ENCODE measurements around the gene OPN4. TPM values are rescaled to one million over a fixed set of nuclear protein-coding genes. Genes with fewer than 3 reads are reported as not detected.

OPN4 gene
- total RNA-seq, 1 donor from 2014 or later, result not detected

GRCh38 chr10:86689146-86689545, 34.8 kb downstream of the OPN4 start:
- Histone ChIP-seq H3K4me3 (no peak overlapping the region), H3K27me3 (ENCODE audit: low read depth) (no peaks in the 10 kb centered on the region), H3K9me3 (no peaks in the 10 kb centered on the region), H3K4me1 (peaks cover 22% of the 10 kb centered on the region), H3K36me3 (no peaks in the 10 kb centered on the region), H3K27ac (no peak overlapping the region)
- ATAC-seq, result no peak
- DNase-seq, result no peak
- intact Hi-C loops (cut with DNase I), result no loop called here
- TF ChIP-seq, protein P1, sequence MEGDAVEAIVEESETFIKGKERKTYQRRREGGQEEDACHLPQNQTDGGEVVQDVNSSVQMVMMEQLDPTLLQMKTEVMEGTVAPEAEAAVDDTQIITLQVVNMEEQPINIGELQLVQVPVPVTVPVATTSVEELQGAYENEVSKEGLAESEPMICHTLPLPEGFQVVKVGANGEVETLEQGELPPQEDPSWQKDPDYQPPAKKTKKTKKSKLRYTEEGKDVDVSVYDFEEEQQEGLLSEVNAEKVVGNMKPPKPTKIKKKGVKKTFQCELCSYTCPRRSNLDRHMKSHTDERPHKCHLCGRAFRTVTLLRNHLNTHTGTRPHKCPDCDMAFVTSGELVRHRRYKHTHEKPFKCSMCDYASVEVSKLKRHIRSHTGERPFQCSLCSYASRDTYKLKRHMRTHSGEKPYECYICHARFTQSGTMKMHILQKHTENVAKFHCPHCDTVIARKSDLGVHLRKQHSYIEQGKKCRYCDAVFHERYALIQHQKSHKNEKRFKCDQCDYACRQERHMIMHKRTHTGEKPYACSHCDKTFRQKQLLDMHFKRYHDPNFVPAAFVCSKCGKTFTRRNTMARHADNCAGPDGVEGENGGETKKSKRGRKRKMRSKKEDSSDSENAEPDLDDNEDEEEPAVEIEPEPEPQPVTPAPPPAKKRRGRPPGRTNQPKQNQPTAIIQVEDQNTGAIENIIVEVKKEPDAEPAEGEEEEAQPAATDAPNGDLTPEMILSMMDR (IDR thresholded peaks at IDR 0.05), result no peak

DNA sequence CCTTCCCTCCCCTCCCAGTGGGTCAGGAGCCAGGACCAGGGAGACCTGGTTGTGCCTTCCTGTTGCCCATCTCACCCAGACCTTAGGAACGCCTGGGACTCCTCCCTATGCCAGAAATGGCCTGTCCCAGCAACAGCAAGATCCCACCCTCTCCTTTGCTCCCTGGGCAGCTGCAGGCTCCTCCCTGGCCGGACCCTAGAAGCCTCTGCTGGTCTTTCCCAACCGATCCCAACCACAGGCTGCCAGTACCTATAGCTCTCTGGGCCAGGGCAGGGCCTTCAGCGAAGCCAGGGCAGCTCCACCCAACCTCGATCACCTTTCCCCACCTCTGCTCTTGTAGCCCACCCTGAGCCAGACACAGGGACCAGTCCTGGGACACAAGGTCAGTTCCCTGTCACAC, 35.9 kb downstream of the OPN4 start:
- TF ChIP-seq, protein P1 (IDR thresholded peaks at IDR 0.05), result no peak
- Histone ChIP-seq H3K27ac (no peak overlapping the region), H3K27me3 (ENCODE audit: low read depth) (no peaks in the 10 kb centered on the region)

GRCh38 chr10:86690657-86691084, 36.3 kb downstream of the OPN4 start:
- TF ChIP-seq, protein P1 (IDR thresholded peaks at IDR 0.05), result no peak
- H3K9me3 ChIP-seq, result no peaks in the 10 kb centered on the region
- intact Hi-C loops (cut with DNase I), result loop anchor here (5.0 kb wide), 1 partner anchor 207 kb away; no protein-coding TSS in a partner anchor
- H3K4me1 ChIP-seq, result peaks cover 17% of the 10 kb centered on the region
- ATAC-seq (no peak), DNase-seq (no peak)
- no peaks in the 10 kb centered on the region for H3K27me3 ChIP-seq (ENCODE audit: low read depth)
- no peak overlapping the region for H3K27ac ChIP-seq
- no peak overlapping the region for H3K4me3 ChIP-seq
- H3K36me3 ChIP-seq, result no peaks in the 10 kb centered on the region

More for the DNA sequence above, 35.9 kb downstream of the OPN4 start:
- Histone ChIP-seq H3K4me3 (no peak overlapping the region), H3K9me3 (no peaks in the 10 kb centered on the region), H3K36me3 (no peaks in the 10 kb centered on the region), H3K4me1 (peaks cover 17% of the 10 kb centered on the region)
- ATAC-seq (no peak), DNase-seq (no peak)
- intact Hi-C loops (cut with DNase I), result loop anchor here (5.0 kb wide), 1 partner anchor 207 kb away; no protein-coding TSS in a partner anchor

DNA sequence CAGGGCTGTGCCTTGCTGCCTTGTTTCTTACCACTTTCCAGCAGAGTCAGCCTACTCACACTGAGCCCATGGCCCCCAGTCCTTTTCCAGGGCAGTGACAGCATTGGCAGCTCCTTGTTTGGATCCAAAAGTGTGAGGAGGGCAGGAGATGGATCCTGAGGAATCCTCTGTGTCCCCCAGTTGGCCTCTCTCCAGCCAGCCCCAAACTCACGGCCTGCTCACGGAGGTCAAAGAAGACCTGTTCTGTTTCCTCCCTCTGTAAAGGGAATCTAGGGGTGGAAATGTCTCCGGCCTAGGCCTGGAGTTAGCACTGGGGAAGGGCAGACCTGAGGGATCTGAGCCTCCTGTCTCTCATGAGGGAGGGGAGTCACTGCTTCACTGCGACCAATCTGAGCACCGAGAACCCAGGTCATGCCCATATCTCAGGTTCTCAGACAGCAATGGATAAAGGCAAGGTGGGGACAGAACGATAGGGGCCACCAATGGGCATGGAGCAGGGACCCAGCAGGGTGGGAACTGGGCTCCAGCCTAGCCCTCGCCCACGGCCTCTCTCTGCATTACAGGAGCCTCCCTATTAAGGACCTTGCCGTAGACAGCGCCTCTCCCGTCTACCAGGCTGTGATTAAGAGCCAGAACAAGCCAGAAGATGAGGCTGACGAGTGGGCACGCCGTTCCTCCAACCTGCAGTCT, 37.1 kb downstream of the OPN4 start:
- intact Hi-C loops (cut with DNase I), result loop anchor here (5.0 kb wide), 1 partner anchor 206 kb away; no protein-coding TSS in a partner anchor
- DNase-seq, result no peak
- H3K4me1 ChIP-seq, result peaks cover 17% of the 10 kb centered on the region
- ATAC-seq, result no peak
- H3K27ac ChIP-seq, result no peak overlapping the region
- H3K27me3 ChIP-seq (ENCODE audit: low read depth), result no peaks in the 10 kb centered on the region
- H3K36me3 ChIP-seq, result no peaks in the 10 kb centered on the region
- TF ChIP-seq, protein P1 (IDR thresholded peaks at IDR 0.05), result no peak
- H3K9me3 ChIP-seq, result no peaks in the 10 kb centered on the region
- H3K4me3 ChIP-seq, result no peak overlapping the region

- peaks cover 17% of the 10 kb centered on the region for H3K4me1 ChIP-seq
- no peak for DNase-seq
- no peak for ATAC-seq
- no peaks in the 10 kb centered on the region for H3K9me3 ChIP-seq
- TF ChIP-seq, protein P1 (IDR thresholded peaks at IDR 0.05), result no peak
- H3K27ac ChIP-seq, result no peak overlapping the region
- H3K4me3 ChIP-seq, result no peak overlapping the region
- intact Hi-C loops (cut with DNase I), result loop anchor here (5.0 kb wide), 1 partner anchor 205 kb away; no protein-coding TSS in a partner anchor
- no peaks in the 10 kb centered on the region for H3K27me3 ChIP-seq (ENCODE audit: low read depth)
- H3K36me3 ChIP-seq, result no peaks in the 10 kb centered on the region
These were observed 37.7 kb downstream of the OPN4 start for GRCh38 chr10:86692023-86692514.

All from lower lobe of right lung (tissue), 2 donors.